Stomach smooth muscle (tissue), 2 donors: Measurements from ENCODE around the gene GRB2.
"Not testable (repeated sequence)": the region's sequence is repeated elsewhere in the genome, so short reads cannot be mapped to it uniquely, and the experiment has no call there.

Source experiments
- H3K27ac ChIP-seq: one replicate; pipeline ENCODE4 v1.7.0; 2013; ENCODE audit warnings: mild to moderate bottlenecking, low read length, inconsistent platforms
- H3K27me3 ChIP-seq, 2 donors: one replicate each; pipeline ENCODE4 v1.7.0; 2013; ENCODE audit warnings: low read length in 2 of 2; ENCODE audit not compliant: insufficient read depth in 2 of 2, control insufficient read depth in 1 of 2
- H3K36me3 ChIP-seq, 2 donors: one replicate each; pipeline ENCODE4 v1.7.0; 2013; ENCODE audit warnings: low read length in 2 of 2; ENCODE audit not compliant: control insufficient read depth in 2 of 2, insufficient read depth in 2 of 2
- H3K4me1 ChIP-seq: one replicate; pipeline ENCODE4 v1.7.0; 2013; ENCODE audit warnings: low read length; ENCODE audit not compliant: control insufficient read depth, insufficient read depth
- H3K4me3 ChIP-seq, 2 donors: one replicate each; pipeline ENCODE4 v1.7.0; 2013; ENCODE audit warnings: low read length in 2 of 2
- H3K9ac ChIP-seq, 2 donors: one replicate each; pipeline ENCODE4 v1.7.0; 2013; ENCODE audit warnings: low read length in 2 of 2, mild to moderate bottlenecking in 1 of 2
- H3K9me3 ChIP-seq, 2 donors: one replicate each; pipeline ENCODE4 v1.7.0; 2013; ENCODE audit warnings: low read length in 2 of 2; ENCODE audit not compliant: control insufficient read depth in 2 of 2
- donor health status: healthy.
- donor health status: Pancreatic carcinoma.

GRB2 gene

DNA sequence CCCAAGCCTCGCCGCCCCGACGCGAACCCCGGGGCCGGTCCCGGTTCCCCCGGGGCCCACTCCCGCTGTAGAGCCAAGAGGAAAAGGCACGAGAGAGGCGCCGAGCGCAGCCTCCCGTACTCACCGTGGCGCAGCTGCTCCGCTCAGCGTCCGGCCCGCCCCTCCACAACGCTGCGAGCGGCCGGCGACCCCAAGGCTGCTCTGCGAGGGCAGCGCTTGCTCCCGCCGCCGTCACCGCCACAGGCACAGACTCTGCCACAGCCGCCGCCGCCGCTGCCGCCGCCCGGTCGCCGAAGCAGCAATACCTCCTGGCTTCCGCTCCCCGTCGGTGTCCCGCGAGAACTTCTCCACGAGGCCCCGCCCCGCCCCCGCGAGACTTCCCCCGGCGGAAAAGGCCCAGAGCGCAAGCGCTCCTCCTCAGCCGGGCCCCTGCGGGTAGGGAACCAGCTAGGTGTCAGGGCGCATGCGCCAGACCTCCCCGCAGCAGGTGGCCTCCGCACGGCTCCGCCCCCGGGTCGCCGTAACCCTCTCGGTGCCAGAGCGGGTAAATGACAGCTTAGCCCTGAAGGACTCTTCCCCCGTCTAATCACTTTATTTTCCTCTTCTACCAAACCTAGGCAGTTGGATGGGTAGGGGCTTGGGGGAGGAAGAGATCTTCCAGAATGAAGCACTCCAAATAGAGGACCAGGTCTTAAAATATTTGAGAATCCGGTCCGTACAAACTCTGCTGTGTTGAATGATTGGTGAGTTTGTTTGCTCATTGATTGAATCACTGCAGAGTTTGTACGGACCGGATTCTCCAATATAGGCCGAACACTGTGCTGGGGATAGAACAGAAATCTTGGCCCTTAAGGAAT is at the start of gene GRB2:
TSS of gene GRB2 (minus strand) at position 314 of the 857 bp plus-strand sequence. CDS start 12,050 bp downstream, outside the sequence.
- Histone ChIP-seq H3K27me3 (peaks cover 0 to 3% of the 10 kb centered on the region in 2 donors), H3K9me3 (no peaks in the 10 kb centered on the region), H3K4me1 (peaks cover 12% of the 10 kb centered on the region), H3K4me3 (peak within 1 kb of the TSS; percentile 77 to 93), H3K9ac (peak within 1 kb of the TSS; percentile 82 to 84), H3K27ac (peak within 1 kb of the TSS; percentile 80), H3K36me3 (no peaks in the 10 kb centered on the region)

DNA sequence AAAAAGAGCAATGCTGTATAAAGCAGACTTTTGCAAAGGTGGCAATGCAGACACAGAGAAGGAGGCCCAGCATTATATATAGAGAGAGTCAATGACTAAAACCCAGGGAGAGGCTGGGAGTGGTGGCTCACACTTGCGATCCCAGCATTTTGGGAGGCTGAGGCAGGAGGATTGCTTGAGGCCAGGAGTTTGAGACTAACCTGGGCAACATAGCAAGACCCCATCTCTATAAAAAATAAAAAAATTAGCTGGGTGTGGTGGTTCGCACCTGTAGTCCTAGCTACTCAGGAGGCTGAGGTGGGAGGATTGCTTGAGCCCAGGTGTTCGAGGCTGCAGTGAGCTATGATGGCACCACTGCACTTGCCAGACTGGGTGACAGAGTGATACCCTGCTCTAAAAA is 49.2 kb upstream of the GRB2 start:
- not testable (repeated sequence) for H3K27ac ChIP-seq, H3K9me3 ChIP-seq, H3K27me3 ChIP-seq, H3K36me3 ChIP-seq, H3K9ac ChIP-seq, H3K4me3 ChIP-seq
- peaks cover 27% of the 10 kb centered on the region for H3K4me1 ChIP-seq

DNA sequence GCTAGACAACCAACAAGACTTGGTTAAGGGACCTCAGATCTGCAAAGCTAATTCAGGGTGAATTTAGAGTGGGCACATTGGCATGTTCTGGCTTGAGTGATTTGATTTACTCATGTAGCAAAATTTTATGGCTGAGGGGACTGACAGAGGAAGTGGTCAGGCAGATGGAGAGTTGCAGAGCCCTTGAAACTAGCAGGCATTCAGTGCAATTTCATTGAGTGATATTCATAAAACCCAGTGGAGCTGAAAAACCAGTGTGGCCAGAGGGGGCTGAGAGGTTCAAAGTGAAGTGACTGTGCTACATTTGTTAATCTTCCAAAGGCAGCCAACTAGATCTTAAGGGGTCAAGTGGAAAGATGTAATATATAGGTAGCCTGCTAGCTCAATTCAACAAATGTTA is 48.7 kb upstream of the GRB2 start:
- H3K4me3 ChIP-seq: no peak overlapping the region

DNA sequence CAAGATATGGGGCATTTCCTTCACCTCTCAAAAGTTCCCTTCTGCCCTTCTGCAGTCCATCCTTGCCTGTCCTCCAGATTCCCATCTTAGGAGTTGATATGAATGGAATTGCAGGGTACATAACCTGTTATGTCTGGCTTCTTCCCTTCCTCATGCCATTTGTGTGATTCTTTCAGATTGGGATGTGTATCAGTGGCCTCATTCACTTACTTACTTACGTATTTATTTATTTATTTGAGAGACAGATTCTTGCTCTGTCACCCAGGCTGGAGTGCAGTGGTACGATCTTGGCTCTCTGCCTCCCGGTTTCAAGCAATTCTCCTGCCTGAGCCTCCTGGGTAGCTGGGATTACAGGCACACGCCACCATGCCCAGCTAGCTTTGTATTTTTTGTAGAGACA is 44.8 kb upstream of the GRB2 start:
- H3K9me3 ChIP-seq: no peaks in the 10 kb centered on the region
- no peaks in the 10 kb centered on the region for H3K27me3 ChIP-seq
- H3K4me1 ChIP-seq: peaks cover under 1% of the 10 kb centered on the region
- H3K4me3 ChIP-seq: no peak overlapping the region
- no peaks in the 10 kb centered on the region for H3K36me3 ChIP-seq
- no peak overlapping the region for H3K27ac ChIP-seq
- no peak overlapping the region for H3K9ac ChIP-seq

More for the DNA sequence above, 48.7 kb upstream of the GRB2 start:
- no peaks in the 10 kb centered on the region for H3K36me3 ChIP-seq
- H3K4me1 ChIP-seq: peaks cover 22% of the 10 kb centered on the region
- no peak overlapping the region for H3K9ac ChIP-seq
- H3K27ac ChIP-seq: no peak overlapping the region
- no peaks in the 10 kb centered on the region for H3K9me3 ChIP-seq
- H3K27me3 ChIP-seq: no peaks in the 10 kb centered on the region

DNA sequence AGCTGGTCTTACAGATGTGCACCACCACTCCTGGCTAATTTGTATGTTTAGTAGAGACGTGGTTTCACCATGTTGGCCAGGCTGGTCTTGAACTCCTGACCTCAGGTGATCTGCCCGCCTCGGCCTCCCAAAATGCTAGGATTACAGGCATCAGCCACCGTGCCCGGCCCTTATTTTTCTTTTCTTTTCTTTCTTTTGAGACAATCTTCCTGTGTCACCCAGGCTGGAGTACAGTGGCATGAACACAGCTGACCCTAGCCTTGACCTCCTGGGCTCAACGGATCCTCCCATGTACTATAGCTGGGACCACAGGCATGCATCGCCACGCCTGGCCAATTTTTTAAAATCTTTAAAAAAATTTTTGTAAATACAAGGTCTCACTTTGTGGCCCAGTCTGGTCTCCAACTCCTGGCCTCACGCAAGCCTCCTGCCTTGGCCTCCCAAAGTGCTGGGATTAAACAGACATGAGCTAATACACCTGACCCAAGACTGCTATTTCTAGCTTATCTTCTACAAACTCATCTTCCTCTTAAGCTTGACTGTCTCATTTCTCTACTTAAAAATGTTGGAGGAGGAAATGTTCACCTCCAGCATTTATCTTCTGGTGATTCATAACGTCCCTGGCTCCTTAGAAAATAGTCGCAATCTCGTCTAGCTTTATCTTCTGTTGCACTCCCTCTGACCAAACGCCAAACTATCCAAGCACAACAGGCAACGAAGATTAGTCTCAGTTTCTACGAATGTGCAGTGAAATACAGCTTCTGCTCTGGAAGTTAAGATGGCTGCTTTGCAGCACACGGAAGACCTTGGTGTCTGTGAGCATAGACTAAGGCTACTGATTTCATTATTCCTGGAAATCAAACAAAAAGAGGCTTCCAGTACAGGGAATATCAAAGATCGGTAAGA is 42.7 kb upstream of the GRB2 start:
- H3K27ac ChIP-seq: no peak overlapping the region
- H3K4me1 ChIP-seq: peaks cover 7% of the 10 kb centered on the region
- H3K27me3 ChIP-seq: no peaks in the 10 kb centered on the region
- no peaks in the 10 kb centered on the region for H3K36me3 ChIP-seq
- H3K4me3 ChIP-seq: no peak overlapping the region
- no peak overlapping the region for H3K9ac ChIP-seq
- H3K9me3 ChIP-seq: no peaks in the 10 kb centered on the region

DNA sequence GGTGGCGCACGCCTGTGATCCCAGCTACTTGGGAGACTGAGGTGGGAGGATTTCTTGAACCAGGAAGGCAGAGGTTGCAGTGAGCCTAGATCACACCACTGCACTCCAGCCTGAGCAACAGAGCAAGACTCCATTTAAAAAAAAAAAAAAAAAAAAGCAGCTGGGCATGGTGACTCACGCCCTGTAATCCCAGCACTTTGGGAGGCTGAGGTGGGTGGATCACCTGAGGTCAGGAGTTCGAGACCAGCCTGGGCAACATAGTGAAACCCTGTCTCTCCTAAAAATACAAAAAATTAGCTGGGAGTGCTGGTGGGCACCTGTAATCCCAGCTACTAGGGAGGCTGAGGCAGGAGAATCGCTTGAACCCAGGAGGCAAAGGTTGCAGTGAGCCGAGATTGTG is 40.4 kb upstream of the GRB2 start:
- not testable (repeated sequence) for H3K4me3 ChIP-seq, H3K27me3 ChIP-seq, H3K4me1 ChIP-seq, H3K27ac ChIP-seq, H3K9me3 ChIP-seq, H3K36me3 ChIP-seq, H3K9ac ChIP-seq

DNA sequence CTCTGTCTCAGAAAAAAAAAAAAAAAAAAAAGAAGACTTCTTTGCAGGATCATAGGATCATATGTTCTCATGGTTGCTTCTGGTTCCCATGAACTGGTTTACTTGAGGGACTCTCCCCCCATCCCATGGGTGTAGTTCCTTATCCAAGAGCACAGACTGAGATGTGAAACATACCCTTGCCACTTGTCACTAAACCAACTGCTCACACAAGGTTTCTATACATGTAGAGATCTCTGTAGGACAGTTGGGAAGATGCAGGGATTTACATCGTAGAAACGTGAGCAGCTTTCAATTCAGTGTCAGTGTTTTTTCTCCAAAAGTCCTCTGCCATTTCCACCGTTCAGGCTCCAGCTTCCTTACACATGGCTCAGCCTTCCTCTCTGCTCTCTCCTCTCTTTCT is 39.8 kb upstream of the GRB2 start:
- H3K4me3 ChIP-seq: no peak overlapping the region
- no peaks in the 10 kb centered on the region for H3K27me3 ChIP-seq
- H3K36me3 ChIP-seq: no peaks in the 10 kb centered on the region
- H3K27ac ChIP-seq: no peak overlapping the region
- H3K9me3 ChIP-seq: no peaks in the 10 kb centered on the region
- H3K4me1 ChIP-seq: peaks cover 9% of the 10 kb centered on the region
- no peak overlapping the region for H3K9ac ChIP-seq

DNA sequence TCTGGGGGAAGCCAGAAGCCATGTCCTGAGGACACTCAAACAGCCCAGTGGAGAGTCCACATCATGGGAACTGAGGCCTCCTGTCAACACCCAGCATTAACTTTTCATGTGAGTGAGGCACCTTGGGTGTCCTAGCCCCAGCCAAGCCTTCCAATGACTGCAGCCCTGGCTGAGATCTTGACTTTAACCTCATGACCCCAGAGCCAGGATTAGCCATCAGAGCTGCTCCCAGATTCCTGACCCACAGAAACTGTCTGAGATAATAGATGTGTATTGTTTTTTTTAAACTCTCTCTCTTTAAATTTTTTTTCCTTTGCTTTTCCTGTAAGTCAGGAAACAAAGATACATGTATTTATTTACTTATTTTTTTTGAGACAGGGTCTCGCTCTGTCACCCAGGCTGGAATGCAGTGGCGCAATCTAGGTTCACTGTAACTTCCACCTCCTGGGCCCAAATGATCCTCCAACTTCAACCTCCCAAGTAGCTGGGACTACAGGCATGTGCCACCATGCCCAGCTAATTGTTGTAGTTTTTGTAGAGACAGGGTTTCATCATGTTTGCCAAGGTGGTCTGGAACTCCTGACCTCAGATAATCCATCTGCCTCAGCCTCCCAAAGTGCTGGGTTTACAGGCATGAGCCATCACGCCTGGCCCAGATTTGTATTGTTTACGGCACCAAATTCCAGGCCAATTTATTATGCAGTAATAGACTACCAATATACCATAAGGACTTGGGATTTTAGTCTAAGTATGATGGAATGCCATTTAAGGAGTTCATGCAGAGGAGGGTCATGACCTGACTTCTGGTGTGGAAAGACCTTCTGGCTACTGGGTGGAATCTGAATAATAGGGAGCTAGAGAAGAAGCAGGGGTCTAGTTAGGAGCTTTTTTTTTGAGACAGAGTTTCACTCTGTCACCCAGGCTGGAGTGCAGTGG is 37.0 kb upstream of the GRB2 start:
- H3K4me1 ChIP-seq: peaks cover 9% of the 10 kb centered on the region
- no peak overlapping the region for H3K4me3 ChIP-seq
- H3K27ac ChIP-seq: no peak overlapping the region
- H3K27me3 ChIP-seq: no peaks in the 10 kb centered on the region
- H3K36me3 ChIP-seq: no peaks in the 10 kb centered on the region
- H3K9me3 ChIP-seq: no peaks in the 10 kb centered on the region
- H3K9ac ChIP-seq: no peak overlapping the region

DNA sequence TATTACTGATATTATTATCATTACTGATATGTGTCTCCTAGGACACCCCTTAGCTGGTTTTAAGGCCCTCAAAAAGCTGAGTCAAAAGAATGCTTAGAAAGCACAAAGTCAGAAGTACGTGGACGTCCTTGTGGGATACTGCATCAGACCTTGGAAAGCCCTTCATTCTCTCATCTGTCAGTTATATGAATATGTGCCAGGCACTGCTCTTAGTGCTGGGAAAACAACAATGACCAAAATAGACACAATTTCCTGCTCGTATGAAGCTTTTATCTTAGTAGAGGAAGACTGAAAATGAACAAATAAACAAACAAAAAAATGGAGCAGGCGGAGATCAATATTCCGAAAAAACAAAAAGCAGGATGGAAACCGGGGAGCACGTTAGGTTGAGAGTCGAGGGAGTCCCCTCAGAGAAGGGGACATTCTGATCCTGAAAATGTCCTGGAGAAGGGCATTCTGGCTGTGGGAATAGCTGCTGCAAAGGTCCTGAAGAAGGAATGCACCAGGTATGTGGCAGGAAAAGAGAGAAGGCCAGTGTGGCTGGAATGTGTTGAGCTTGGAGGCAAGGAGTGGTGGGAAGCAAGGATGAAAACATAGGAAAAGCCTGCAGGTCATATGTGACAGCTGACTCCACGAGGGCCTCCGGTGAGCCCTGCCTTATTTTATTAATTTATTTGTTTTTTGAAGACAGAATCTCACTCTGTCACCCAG is 35.4 kb upstream of the GRB2 start:
- Histone ChIP-seq H3K4me1 (peaks cover 9% of the 10 kb centered on the region), H3K27ac (no peak overlapping the region)

DNA sequence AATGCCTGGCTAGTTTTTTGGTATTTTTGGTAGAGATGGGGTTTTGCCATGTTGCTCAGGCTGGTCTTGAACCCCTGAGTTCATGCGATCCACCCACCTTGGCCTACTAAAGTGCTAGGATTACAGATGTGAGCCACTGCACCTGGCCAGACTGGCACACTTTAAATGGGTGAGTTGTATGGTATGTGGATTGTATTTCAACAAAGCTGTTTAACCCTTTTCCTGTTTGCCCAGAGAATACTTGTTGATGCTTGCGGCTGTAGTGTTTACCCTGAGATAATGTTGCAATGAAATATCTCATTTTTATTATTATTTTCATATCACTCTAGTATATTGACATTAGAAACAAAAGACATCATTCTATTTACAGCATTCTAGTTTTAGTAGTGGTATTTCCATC is 33.8 kb upstream of the GRB2 start:
- Histone ChIP-seq H3K9ac (no peak overlapping the region), H3K4me1 (peaks cover 8% of the 10 kb centered on the region), H3K36me3 (no peaks in the 10 kb centered on the region), H3K27me3 (peaks cover 0 to 2% of the 10 kb centered on the region in 2 donors), H3K9me3 (no peaks in the 10 kb centered on the region), H3K27ac (no peak overlapping the region), H3K4me3 (no peak overlapping the region)

More for the DNA sequence above, 35.4 kb upstream of the GRB2 start:
- H3K4me3 ChIP-seq: no peak overlapping the region
- no peaks in the 10 kb centered on the region for H3K27me3 ChIP-seq
- H3K36me3 ChIP-seq: no peaks in the 10 kb centered on the region
- peak overlapping the region in 1 of 2 donors; percentile 21 for H3K9ac ChIP-seq
- no peaks in the 10 kb centered on the region for H3K9me3 ChIP-seq
